Esophagus squamous epithelium (tissue), 4 donors: ENCODE measurements around the gene AKAP14.

ENCODE experiments used
- POLR2A ChIP-seq, 4 donors: fragments of 450-650 bp; IDR thresholded peaks; one replicate each; pipeline ENCODE4 v1.6.1; 2017; ENCODE audit warnings: antibody characterized with exemption in 4 of 4, mild to moderate bottlenecking in 4 of 4, moderate library complexity in 3 of 4
- TF ChIP-seq, protein P1 (sequence below), 6 experiments: fragments of 450-650 bp in 4 of 6; fragments of 200-600 bp in 2 of 6; sonication (generic) in 2 of 6; IDR thresholded peaks; one replicate each; pipeline ENCODE4 v1.5.1; 2016 to 2019; ENCODE audit warnings: antibody characterized with exemption in 6 of 6, mild to moderate bottlenecking in 4 of 6, moderate library complexity in 4 of 6

DNA sequence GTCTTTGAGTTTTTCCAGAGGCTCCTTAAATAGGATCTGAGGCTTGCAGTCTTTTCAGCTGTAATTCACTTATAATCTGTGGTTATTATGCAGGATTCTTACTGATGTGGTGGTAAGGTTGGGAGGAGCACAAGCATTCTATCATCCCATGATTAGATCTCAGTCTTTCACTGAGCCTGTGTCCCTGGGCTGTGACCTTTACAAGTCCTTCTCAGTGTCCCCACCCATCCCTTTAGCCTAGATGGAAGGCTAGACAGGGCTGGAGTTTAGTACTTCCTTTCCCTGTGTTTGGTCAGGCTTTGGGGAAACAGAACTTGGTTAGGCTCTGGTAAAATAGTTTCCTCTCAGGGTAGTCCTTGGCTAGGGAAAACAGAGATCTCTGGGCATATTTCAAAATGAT lies 64.9 kb downstream of the AKAP14 start:
- TF ChIP-seq POLR2A (IDR thresholded peaks at IDR 0.05): no peak
- TF ChIP-seq, protein P1, sequence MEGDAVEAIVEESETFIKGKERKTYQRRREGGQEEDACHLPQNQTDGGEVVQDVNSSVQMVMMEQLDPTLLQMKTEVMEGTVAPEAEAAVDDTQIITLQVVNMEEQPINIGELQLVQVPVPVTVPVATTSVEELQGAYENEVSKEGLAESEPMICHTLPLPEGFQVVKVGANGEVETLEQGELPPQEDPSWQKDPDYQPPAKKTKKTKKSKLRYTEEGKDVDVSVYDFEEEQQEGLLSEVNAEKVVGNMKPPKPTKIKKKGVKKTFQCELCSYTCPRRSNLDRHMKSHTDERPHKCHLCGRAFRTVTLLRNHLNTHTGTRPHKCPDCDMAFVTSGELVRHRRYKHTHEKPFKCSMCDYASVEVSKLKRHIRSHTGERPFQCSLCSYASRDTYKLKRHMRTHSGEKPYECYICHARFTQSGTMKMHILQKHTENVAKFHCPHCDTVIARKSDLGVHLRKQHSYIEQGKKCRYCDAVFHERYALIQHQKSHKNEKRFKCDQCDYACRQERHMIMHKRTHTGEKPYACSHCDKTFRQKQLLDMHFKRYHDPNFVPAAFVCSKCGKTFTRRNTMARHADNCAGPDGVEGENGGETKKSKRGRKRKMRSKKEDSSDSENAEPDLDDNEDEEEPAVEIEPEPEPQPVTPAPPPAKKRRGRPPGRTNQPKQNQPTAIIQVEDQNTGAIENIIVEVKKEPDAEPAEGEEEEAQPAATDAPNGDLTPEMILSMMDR (IDR thresholded peaks at IDR 0.05): no peak
